Sigmoid colon (tissue), 4 donors: ENCODE data around the gene SLC9B2.

Source experiments
- CTCF ChIP-seq, 4 experiments: fragments of 450-650 bp in 3 of 4; fragments of 200-600 bp in 1 of 4; IDR thresholded peaks; one replicate each; pipeline ENCODE4 v1.5.1; 2016 to 2019; ENCODE audit warnings: antibody characterized with exemption in 4 of 4, mild to moderate bottlenecking in 3 of 4, moderate library complexity in 2 of 4
- EP300 ChIP-seq, 4 donors: sonication (generic); formaldehyde crosslinking; IDR thresholded peaks; one replicate each; pipeline ENCODE4 v1.6.1; 2017; ENCODE audit warnings: antibody characterized with exemption in 4 of 4
- POLR2AphosphoS5 ChIP-seq, 4 donors: sonication (generic); formaldehyde crosslinking; IDR thresholded peaks; one replicate each; pipeline ENCODE4 v1.6.1; 2017; ENCODE audit warnings: antibody characterized with exemption in 4 of 4

- TF ChIP-seq CTCF (IDR thresholded peaks at IDR 0.05) (no peak), POLR2AphosphoS5 (IDR thresholded peaks at IDR 0.05) (no peak), EP300 (IDR thresholded peaks at IDR 0.05) (no peak)
Measured at GRCh38 chr4:103012060-103012459, 64.5 kb downstream of the SLC9B2 start.
